GM21723 (cell line): ENCODE measurements around the gene CSRP1.
A peak's percentile ranks its signal among the peaks of the same experiment; 100 is the strongest.
"Not testable (repeated sequence)": the region's sequence is repeated elsewhere in the genome, so short reads cannot be mapped to it uniquely, and the experiment has no call there.

Source experiments
- ATAC-seq: cut with Tn5 transposase; IDR thresholded peaks from one replicate; pipeline ENCODE4 v1.9.1; 2021; ENCODE audit warnings: mild to moderate bottlenecking, moderate library complexity; ENCODE audit not compliant: unreplicated experiment

The CSRP1 gene

GRCh38 chr1:201497935-201498509 lies 8.9 kb downstream of the CSRP1 start:
- no peak for ATAC-seq

GRCh38 chr1:201496296-201496690 lies 10.6 kb downstream of the CSRP1 start:
- no peak for ATAC-seq

- no peak for ATAC-seq
These were observed 11.2 kb downstream of the CSRP1 start for GRCh38 chr1:201495551-201496295.

GRCh38 chr1:201493757-201494617 lies 12.9 kb downstream of the CSRP1 start:
- no peak for ATAC-seq

GRCh38 chr1:201493026-201493656 lies 13.8 kb downstream of the CSRP1 start:
- not testable (repeated sequence) for ATAC-seq

- ATAC-seq = no peak
These were observed 14.9 kb downstream of the CSRP1 start for GRCh38 chr1:201491896-201492511.

- ATAC-seq = no peak
These were observed 16.2 kb downstream of the CSRP1 start for GRCh38 chr1:201490708-201491131.

GRCh38 chr1:201489643-201490261 lies 17.2 kb downstream of the CSRP1 start:
- ATAC-seq = no peak

GRCh38 chr1:201488830-201489589 lies 17.9 kb downstream of the CSRP1 start:
- no peak for ATAC-seq

- no peak for ATAC-seq
These were observed 19.2 kb downstream of the CSRP1 start for GRCh38 chr1:201487742-201488141.

GRCh38 chr1:201486187-201486586 lies 20.7 kb downstream of the CSRP1 start:
- ATAC-seq = no peak

- ATAC-seq = no peak
These were observed 21.6 kb downstream of the CSRP1 start for GRCh38 chr1:201485184-201485774.

GRCh38 chr1:201483373-201483949 lies 23.5 kb downstream of the CSRP1 start:
- ATAC-seq = no peak

GRCh38 chr1:201482755-201483154 lies 24.2 kb downstream of the CSRP1 start:
- no peak for ATAC-seq

GRCh38 chr1:201481761-201482493 lies 25.0 kb downstream of the CSRP1 start:
- ATAC-seq = peak; percentile 67

- no peak for ATAC-seq
These were observed 25.9 kb downstream of the CSRP1 start for GRCh38 chr1:201481004-201481380.

GRCh38 chr1:201480231-201481003 lies 26.5 kb downstream of the CSRP1 start:
- ATAC-seq = peak; percentile 68
